ENCODE data around the gene PHF20.

DNA sequence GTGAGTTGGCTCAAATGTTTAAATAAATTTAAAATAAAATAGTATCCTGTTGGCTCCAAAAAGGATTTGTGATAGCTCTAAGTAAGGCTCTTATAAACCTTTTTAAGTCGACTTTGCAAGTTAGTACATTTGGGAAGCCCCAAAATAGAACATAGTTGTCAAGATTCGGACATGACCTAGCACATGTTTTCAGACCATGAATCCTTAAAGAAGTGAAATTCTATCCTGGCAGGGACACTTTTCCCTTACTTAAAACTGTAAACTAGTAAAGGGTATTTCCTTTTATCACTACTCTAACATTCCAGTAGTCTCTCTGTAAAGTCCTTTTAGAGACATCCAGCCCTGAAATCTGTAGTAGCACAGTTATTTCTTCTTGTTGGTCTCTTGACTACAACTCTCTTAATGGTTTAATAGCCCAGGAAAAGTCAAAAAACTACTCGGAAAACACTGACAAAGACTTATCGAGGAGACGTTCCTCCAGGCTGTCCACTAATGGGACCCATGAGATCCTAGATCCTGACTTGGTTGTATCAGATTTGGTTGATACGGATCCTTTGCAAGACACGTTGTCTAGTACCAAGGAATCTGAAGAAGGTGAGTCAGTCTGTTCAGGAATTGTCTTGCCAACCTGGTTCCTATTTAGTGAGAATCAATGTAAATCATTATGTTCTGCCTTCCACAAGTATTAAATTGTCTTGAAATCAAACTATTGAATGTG is 98.9 kb downstream of the PHF20 start:
- no peak for TF ChIP-seq CTCF (IDR thresholded peaks at IDR 0.05)
- TF ChIP-seq POLR2A (IDR thresholded peaks at IDR 0.05), result no peak
